HG03457 (cell line): ENCODE measurements around the gene TTLL1.

Source experiments
- ATAC-seq: cut with Tn5 transposase; IDR thresholded peaks from one replicate; pipeline ENCODE4 v1.9.1; 2021; ENCODE audit warnings: moderate number of reproducible peaks; ENCODE audit not compliant: unreplicated experiment

TTLL1 gene

DNA sequence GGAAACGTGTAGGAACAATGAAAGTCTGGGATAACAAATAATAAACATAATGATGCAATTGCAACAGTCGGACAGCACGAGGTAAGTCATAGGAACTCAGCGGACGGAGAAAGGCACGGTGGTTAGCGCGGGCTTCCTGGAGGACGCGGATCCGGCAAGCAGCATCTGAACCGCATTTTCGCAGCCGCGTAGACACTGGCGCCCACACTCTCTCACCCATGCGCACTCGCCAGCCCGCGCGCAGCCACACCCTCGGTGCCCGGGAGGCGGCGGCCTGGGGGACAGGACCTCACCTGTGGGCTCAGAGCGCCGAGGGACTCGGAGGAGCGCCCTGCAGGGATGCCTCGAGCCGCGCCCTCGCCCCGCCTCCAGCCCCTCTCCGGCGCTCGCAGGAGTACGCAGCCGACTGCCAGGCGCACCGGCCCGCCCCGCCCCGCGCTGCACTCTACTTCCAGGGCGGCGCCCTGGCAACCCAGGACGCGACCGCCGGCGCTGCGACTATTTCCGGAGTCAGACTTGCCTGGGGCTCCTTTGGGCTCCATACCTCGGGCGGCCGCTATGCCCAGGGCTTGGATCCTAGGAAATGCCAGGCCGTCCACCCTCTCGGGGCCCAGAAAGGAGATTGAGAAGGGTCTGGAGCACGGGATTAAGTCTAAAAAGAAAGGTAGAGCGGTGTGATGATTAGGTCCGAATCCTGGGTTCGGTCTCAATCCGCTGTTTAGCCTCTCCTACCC lies at the start of gene TTLL1:
TTLL1 (minus strand) TSS at position 408 of the 734 bp plus-strand sequence. CDS start 13,805 bp downstream, outside the sequence.
- ATAC-seq: peak; percentile 52

- no peak for ATAC-seq
Measured at GRCh38 chr22:43136801-43137200, 47.6 kb upstream of the TTLL1 start.

DNA sequence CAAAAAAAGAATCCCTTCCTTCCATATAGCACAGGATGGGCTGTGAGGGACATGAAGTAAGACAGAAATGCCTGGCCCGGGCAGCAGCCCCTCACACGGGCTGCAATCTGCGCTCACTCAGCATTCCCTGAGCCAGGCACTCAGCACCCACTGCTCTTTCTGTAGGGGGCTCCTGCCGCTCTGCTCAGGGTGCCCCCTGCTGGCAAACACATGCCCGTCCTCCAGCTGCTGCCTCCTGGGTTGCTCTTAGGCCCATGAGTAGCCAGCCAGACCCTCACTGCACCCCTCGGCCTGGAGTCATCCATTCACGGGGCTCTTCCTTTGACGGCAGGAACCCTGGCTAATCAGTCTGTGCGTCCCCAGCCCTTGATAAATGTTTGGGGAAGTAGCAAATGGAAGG lies 47.1 kb upstream of the TTLL1 start:
- ATAC-seq: no peak

GRCh38 chr22:43135565-43135964 lies 46.4 kb upstream of the TTLL1 start:
- ATAC-seq: no peak

GRCh38 chr22:43134553-43134952 lies 45.4 kb upstream of the TTLL1 start:
- no peak for ATAC-seq

DNA sequence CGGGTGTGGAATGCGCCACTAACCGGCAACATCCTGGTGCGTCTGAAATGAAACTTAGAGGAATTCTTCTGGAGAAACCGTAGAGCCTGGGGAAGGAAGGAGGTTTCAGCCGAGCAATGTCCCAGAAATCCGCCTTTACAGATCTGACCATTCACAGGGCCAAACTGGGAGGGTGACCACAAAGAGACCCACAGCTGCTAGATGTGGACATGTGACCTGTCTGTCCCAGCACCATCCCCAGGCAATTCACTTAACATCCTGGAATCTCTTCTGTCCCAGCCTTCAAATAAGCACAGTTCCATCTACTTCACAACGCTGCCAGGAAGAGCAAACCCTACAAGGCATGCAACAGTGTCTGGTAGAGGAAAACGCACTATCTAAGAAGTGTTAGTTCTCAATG lies 44.2 kb upstream of the TTLL1 start:
- ATAC-seq: no peak

DNA sequence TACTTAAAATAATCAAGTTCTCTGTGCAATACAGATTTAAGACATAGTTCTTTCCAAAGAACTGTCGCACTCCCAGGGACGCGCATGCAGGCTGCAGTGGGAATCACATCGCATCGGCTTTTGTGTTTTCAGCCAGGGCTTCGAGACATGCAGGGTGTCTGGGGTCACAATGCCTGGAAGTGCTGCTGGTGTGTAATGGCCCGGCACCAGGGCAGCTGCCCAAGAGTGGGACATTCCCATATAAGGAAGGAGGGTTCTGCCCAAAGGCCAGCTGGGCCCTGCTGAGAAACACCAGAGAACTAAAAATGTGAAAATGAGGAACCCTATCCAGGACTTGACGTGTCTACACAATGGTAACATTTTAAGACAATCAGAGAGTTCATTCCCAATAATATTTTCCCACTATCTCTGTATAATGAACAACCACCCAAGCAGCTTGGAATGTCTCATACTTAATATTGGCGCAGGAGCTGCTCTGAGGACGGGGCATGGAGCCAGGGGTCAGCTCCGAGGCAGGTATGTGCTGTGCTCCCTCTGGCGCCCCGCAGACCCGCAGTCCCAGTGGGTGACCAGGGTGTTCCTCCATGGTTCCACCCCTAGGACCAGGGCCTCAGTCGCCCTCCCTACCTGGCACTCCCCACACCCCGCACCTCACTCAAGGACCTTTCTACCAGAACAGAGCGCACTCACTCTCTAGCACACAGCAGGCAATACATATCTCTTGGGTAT lies 42.7 kb upstream of the TTLL1 start:
- ATAC-seq: no peak

- no peak for ATAC-seq
Measured at GRCh38 chr22:43129426-43130425, 40.5 kb upstream of the TTLL1 start.

GRCh38 chr22:43128928-43129424 lies 39.8 kb upstream of the TTLL1 start:
- no peak for ATAC-seq

DNA sequence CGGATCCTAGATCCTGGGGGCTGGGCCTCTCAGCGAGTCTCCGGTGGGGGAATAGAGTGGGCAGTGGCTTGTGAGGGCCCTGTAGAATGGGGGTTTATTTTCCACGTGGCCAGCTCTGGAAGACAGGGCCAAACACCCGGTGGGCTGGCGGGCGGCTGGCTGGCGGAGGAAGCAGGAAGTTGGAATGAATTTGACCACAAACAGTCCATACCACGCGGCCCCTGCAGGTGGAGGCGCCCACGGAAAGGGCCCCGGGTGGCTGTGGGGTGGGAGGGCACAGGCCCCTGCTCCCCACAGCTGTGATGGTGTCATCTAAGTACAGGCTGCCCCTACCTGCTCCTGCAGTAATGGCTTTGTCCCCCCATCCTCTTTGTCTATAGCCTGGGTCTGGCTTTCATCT lies 38.9 kb upstream of the TTLL1 start:
- no peak for ATAC-seq

GRCh38 chr22:43127166-43127908 lies 38.1 kb upstream of the TTLL1 start:
- no peak for ATAC-seq

- ATAC-seq: no peak
Measured at GRCh38 chr22:43126501-43127165, 37.4 kb upstream of the TTLL1 start.

DNA sequence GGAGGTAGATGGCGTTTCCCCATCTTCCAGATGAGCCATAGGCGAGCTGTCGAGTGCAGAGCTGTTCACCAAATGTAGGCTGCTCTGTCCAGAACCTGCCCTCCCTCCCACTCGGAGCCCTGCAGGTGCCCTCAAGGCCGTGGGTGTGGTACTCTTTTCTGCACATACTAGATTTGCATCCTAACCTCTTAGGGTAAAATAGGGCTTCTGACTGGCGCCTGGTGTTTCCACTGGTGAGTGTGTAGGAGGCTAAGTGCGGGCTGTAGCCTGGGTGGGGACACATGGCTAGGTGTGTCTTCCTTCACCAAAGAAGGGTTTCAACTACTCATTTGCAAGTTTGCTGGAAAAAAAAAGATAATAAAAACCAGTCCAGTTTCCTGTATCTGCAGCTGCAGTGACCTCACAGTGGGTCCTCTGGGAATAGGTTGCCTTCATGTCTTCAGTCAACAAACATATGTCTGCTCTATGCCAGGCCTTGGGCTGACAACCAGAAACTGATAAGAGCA lies 29.8 kb upstream of the TTLL1 start:
- ATAC-seq: no peak

DNA sequence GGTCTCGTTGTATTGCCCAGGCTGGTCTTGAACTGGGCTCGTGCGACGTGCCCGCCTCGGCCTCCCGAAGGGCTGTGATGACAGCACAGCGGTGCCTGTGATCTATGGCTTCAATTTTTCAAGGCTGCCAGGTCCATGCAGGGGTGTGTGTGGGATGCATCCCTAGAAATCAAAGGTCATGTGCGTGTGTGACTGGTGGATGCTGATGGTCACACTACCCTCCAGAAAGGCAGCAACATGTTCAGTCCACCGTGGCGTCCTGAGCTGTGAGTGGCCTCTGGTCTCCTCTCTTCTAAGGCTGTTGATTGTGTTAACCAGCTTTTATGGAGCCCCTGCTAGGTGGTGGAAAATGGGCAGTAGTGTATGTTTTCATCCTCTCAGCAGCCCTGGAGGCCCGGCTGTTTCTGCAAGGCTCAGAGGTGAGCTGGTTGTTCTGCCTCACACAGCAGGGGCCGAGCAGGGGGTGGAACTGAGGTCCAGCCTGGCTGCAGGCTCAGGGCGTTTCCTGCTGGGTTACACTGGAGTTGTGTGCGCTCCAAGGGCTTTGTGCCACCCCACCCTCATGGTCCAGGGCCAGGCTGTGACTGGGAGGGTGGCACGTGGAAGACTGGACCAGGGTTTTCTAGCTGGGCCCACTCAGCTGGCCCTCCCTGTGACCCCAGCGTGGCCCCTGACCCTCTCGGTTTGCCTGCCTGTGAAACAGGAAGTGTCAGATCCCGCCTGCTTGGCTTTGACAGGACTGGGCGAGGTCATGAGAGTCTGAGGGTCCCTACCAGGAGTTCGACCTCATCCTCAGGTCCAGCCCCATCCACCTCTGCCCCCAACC lies 29.0 kb upstream of the TTLL1 start:
- no peak for ATAC-seq

DNA sequence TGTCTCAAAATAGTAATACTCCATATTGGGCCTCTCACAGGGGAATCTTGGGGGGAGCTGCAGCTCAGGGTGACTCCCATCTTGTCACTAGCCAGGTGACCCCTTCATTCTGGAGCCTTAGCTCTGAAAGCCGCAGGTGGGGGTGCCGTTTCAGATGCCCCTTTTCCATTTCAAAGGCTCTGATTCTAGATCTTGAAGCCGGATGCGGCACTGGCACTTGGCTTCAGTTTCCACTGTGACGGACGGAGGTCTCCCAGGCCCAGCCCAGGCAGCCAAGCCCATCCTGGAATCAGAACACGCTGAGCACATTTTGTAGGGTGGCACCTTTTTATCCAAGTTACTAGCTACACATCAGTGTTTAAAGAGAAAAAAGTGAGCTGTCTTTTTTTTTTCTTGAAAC lies 27.7 kb upstream of the TTLL1 start:
- ATAC-seq: no peak

- ATAC-seq: no peak
Measured at GRCh38 chr22:43114958-43115357, 25.8 kb upstream of the TTLL1 start.

- no peak for ATAC-seq
Measured at GRCh38 chr22:43113526-43114251, 24.5 kb upstream of the TTLL1 start.
